GM19043 (cell line): ENCODE data around the gene PPIP5K1.
"Not testable (repeated sequence)": the region's sequence is repeated elsewhere in the genome, so short reads cannot be mapped to it uniquely, and the experiment has no call there.

Source experiments
- ATAC-seq: cut with Tn5 transposase; IDR thresholded peaks from one replicate; pipeline ENCODE4 v1.9.1; 2021; ENCODE audit warnings: low read depth; ENCODE audit not compliant: unreplicated experiment

Gene PPIP5K1

GRCh38 chr15:43547539-43547938 lies 42.5 kb downstream of the PPIP5K1 start:
- no peak for ATAC-seq

GRCh38 chr15:43545426-43545825 lies 44.6 kb downstream of the PPIP5K1 start:
- no peak for ATAC-seq

- ATAC-seq = no peak
Measured at GRCh38 chr15:43544266-43544665, 45.7 kb downstream of the PPIP5K1 start.

- no peak for ATAC-seq
Measured at GRCh38 chr15:43541785-43542184, 48.2 kb downstream of the PPIP5K1 start.

- no peak for ATAC-seq
Measured at GRCh38 chr15:43538091-43538490, 51.9 kb downstream of the PPIP5K1 start.

- ATAC-seq = no peak
Measured at GRCh38 chr15:43534897-43535296, 55.1 kb downstream of the PPIP5K1 start.

GRCh38 chr15:43532826-43533225 lies 57.2 kb downstream of the PPIP5K1 start:
- not testable (repeated sequence) for ATAC-seq

- ATAC-seq = no peak
Measured at GRCh38 chr15:43531018-43531670, 58.9 kb downstream of the PPIP5K1 start.

GRCh38 chr15:43529587-43530345 lies 60.2 kb downstream of the PPIP5K1 start:
- no peak for ATAC-seq

- no peak for ATAC-seq
Measured at GRCh38 chr15:43529141-43529540, 60.9 kb downstream of the PPIP5K1 start.

GRCh38 chr15:43528542-43529007 lies 61.4 kb downstream of the PPIP5K1 start:
- ATAC-seq = no peak

- ATAC-seq = no peak
Measured at GRCh38 chr15:43527802-43528541, 62.0 kb downstream of the PPIP5K1 start.

- ATAC-seq = no peak
Measured at GRCh38 chr15:43527016-43527801, 62.8 kb downstream of the PPIP5K1 start.

- no peak for ATAC-seq
Measured at GRCh38 chr15:43526261-43526930, 63.6 kb downstream of the PPIP5K1 start.

- ATAC-seq = no peak
Measured at GRCh38 chr15:43525131-43525530, 64.9 kb downstream of the PPIP5K1 start.

GRCh38 chr15:43524254-43524845 lies 65.7 kb downstream of the PPIP5K1 start:
- no peak for ATAC-seq

GRCh38 chr15:43523646-43524045 lies 66.4 kb downstream of the PPIP5K1 start:
- no peak for ATAC-seq

GRCh38 chr15:43522247-43522646 lies 67.8 kb downstream of the PPIP5K1 start:
- ATAC-seq = no peak

- no peak for ATAC-seq
Measured at GRCh38 chr15:43521419-43521818, 68.6 kb downstream of the PPIP5K1 start.

GRCh38 chr15:43520138-43520537 lies 69.9 kb downstream of the PPIP5K1 start:
- ATAC-seq = no peak
